IMR-90 (cell line): ENCODE data around the gene SLC6A9. TPM values are rescaled to one million over a fixed set of nuclear protein-coding genes. Genes with fewer than 3 reads are reported as not detected.

ENCODE experiments used
- ATAC-seq: fragments of 200-7000 bp; cut with Tn5 transposase; 2 replicates; pipeline ENCODE4 v1.9.1; 2020; ENCODE audit warnings: low read depth, mild to moderate bottlenecking, moderate library complexity
- BruUV-seq: library from RNA; stranded (reverse); fragments of 400-500 nt; replicated peaks from 2 replicates; lab custom pipeline; 2021; lab: Mats Ljungman, UMichigan
- CTCF ChIA-PET: fragments of 300-600 bp; formaldehyde crosslinking; extraction: SDS; loops from one replicate; lab custom pipeline; 2021; ENCODE audit warnings: antibody characterized with exemption; lab: Yijun Ruan, JAX
- POLR2A ChIA-PET: fragments of 300-600 bp; sonication (Branson Sonifier 250); formaldehyde crosslinking; loops from one replicate; lab custom pipeline; 2022; ENCODE audit warnings: antibody characterized with exemption; ENCODE audit not compliant: unreplicated experiment; lab: Charles Lee
- DNase-seq: peaks from one replicate; pipeline ENCODE4 v3.0.0; 2013
- H2AFZ ChIP-seq: replicated peaks from 2 replicates; pipeline ENCODE3; 2013; ENCODE audit warnings: low read length, mild to moderate bottlenecking; ENCODE audit not compliant: poor library complexity
- H2AK5ac ChIP-seq: 2 replicates; pipeline ENCODE4 v1.6.1; 2013; ENCODE audit warnings: low read depth, low read length, inconsistent platforms
- H2AK9ac ChIP-seq: replicated peaks from 2 replicates; pipeline ENCODE3; 2013; ENCODE audit warnings: mild to moderate bottlenecking, low read depth, low read length, moderate library complexity; ENCODE audit not compliant: poor library complexity
- H2BK120ac ChIP-seq: 2 replicates; pipeline ENCODE4 v1.6.1; 2013; ENCODE audit warnings: low read depth, low read length, inconsistent platforms
- H2BK15ac ChIP-seq: 3 replicates; pipeline ENCODE4 v1.6.1; 2013; ENCODE audit warnings: low read depth, low read length, inconsistent platforms
- H2BK20ac ChIP-seq: 2 replicates; pipeline ENCODE4 v1.6.1; 2013; ENCODE audit warnings: low read depth, mild to moderate bottlenecking, inconsistent platforms, low read length, moderate library complexity
- H2BK5ac ChIP-seq: 2 replicates; pipeline ENCODE4 v1.6.1; 2013; ENCODE audit warnings: mild to moderate bottlenecking, low read depth, low read length, inconsistent platforms; ENCODE audit not compliant: poor library complexity, severe bottlenecking
- H3K14ac ChIP-seq: replicated peaks from 2 replicates; pipeline ENCODE4 v1.6.1; 2013; ENCODE audit warnings: low read depth, low read length, inconsistent platforms
- H3K18ac ChIP-seq: 2 replicates; pipeline ENCODE4 v1.6.1; 2013; ENCODE audit warnings: low read depth, low read length, control low read depth
- H3K23ac ChIP-seq: 2 replicates; pipeline ENCODE4 v1.6.1; 2013; ENCODE audit warnings: low read depth, low read length, inconsistent platforms
- H3K27ac ChIP-seq: 2 replicates; pipeline ENCODE4 v1.5.1; 2013; ENCODE audit warnings: mild to moderate bottlenecking, control low read depth, low read length; ENCODE audit not compliant: insufficient read depth
- H3K27me3 ChIP-seq: 2 replicates; pipeline ENCODE4 v1.6.1; 2013; ENCODE audit warnings: low read length; ENCODE audit not compliant: control insufficient read depth, insufficient read depth
- H3K36me3 ChIP-seq: 2 replicates; pipeline ENCODE4 v1.6.1; 2013; ENCODE audit warnings: low read length, mixed read lengths; ENCODE audit not compliant: control insufficient read depth, insufficient read depth
- H3K4ac ChIP-seq: 2 replicates; pipeline ENCODE4 v1.6.1; 2013; ENCODE audit warnings: low read depth, low read length, inconsistent platforms
- H3K4me1 ChIP-seq: 2 replicates; pipeline ENCODE4 v1.6.1; 2013; ENCODE audit warnings: low read length, mixed read lengths; ENCODE audit not compliant: control insufficient read depth, insufficient read depth
- H3K4me2 ChIP-seq: 2 replicates; pipeline ENCODE4 v1.6.1; 2013; ENCODE audit warnings: low read depth, mild to moderate bottlenecking, control low read depth, low read length, moderate library complexity
- H3K4me3 ChIP-seq: 2 replicates; pipeline ENCODE4 v1.5.1; 2013; ENCODE audit warnings: low read depth, mild to moderate bottlenecking, control low read depth, low read length, moderate library complexity; ENCODE audit not compliant: insufficient read depth
- H3K56ac ChIP-seq: 2 replicates; pipeline ENCODE4 v1.6.1; 2013; ENCODE audit warnings: low read length, inconsistent platforms; ENCODE audit not compliant: insufficient read depth; ENCODE audit errors: extremely low read depth
- H3K79me1 ChIP-seq, 2 experiments: 2 replicates each; pipeline ENCODE4 v1.6.1; 2013; ENCODE audit warnings: low read length in 2 of 2, inconsistent platforms in 1 of 2, low read depth in 1 of 2
- H3K9ac ChIP-seq: 2 replicates; pipeline ENCODE4 v1.6.1; 2013; ENCODE audit warnings: low read depth, low read length, control low read depth
- H3K9me1 ChIP-seq: 2 replicates; pipeline ENCODE4 v1.6.1; 2013; ENCODE audit warnings: low read length, inconsistent platforms; ENCODE audit not compliant: insufficient read depth
- H3K9me3 ChIP-seq: 2 replicates; pipeline ENCODE4 v1.6.1; 2013; ENCODE audit warnings: low read length; ENCODE audit not compliant: control insufficient read depth, insufficient read depth
- H4K20me1 ChIP-seq: 2 replicates; pipeline ENCODE4 v1.6.1; 2013; ENCODE audit warnings: low read length, inconsistent platforms; ENCODE audit not compliant: insufficient read depth
- H4K5ac ChIP-seq: 2 replicates; pipeline ENCODE4 v1.6.1; 2013; ENCODE audit warnings: mild to moderate bottlenecking, low read depth, low read length, control low read depth
- H4K8ac ChIP-seq, 2 experiments: 2 replicates each; pipeline ENCODE4 v1.6.1; 2013; ENCODE audit warnings: low read depth in 2 of 2, low read length in 2 of 2, control low read depth in 1 of 2, inconsistent platforms in 1 of 2
- H4K91ac ChIP-seq: 2 replicates; pipeline ENCODE4 v1.6.1; 2013; ENCODE audit warnings: low read depth, low read length, inconsistent platforms; ENCODE audit not compliant: insufficient read depth
- CEBPB ChIP-seq: IDR thresholded peaks from 2 replicates; pipeline ENCODE4 v1.6.1; 2012; ENCODE audit warnings: low read depth, low read length, improper control_type of control experiment
- MAZ ChIP-seq: IDR thresholded peaks from 2 replicates; pipeline ENCODE4 v1.6.1; 2012; ENCODE audit warnings: low read depth, mild to moderate bottlenecking, low read length, improper control_type of control experiment, moderate library complexity, borderline replicate concordance
- MXI1 ChIP-seq: IDR thresholded peaks from 2 replicates; pipeline ENCODE4 v1.6.1; 2012; ENCODE audit warnings: low read depth, mild to moderate bottlenecking, low read length, moderate library complexity, borderline replicate concordance
- NFE2L2 ChIP-seq: fragments of 150-350 bp; IDR thresholded peaks from 2 replicates; pipeline ENCODE4 v1.6.1; 2016; ENCODE audit warnings: low read depth, mild to moderate bottlenecking, low read length
- RAD21 ChIP-seq: IDR thresholded peaks from 2 replicates; pipeline ENCODE4 v1.6.1; 2012; ENCODE audit warnings: low read length, improper control_type of control experiment
- RCOR1 ChIP-seq: IDR thresholded peaks from 2 replicates; pipeline ENCODE4 v1.6.1; 2012; ENCODE audit warnings: mild to moderate bottlenecking, low read length, improper control_type of control experiment; ENCODE audit not compliant: insufficient replicate concordance
- RFX5 ChIP-seq: IDR thresholded peaks from 2 replicates; pipeline ENCODE4 v1.8.0; 2012; ENCODE audit warnings: low read depth, mild to moderate bottlenecking, low read length, moderate library complexity
- SMC3 ChIP-seq: fragments of 150-350 bp; IDR thresholded peaks from 2 replicates; pipeline ENCODE4 v1.6.1; 2016; ENCODE audit warnings: low read depth, mild to moderate bottlenecking, antibody characterized with exemption, low read length, moderate library complexity
- WGBS, 2 experiments: methylation state at CpG; one replicate each; pipeline versions ENCODE4 v1.1.5 to v1.1.7; 2013; ENCODE audit warnings: missing lambda C conversion rate in 2 of 2; ENCODE audit not compliant: insufficient read length in 1 of 2; ENCODE audit errors: extremely low coverage in 2 of 2; 5-methylcytosine and 5-hydroxymethylcytosine counted together
- dilution Hi-C: fragments of 300-500 bp; cut with HindIII; formaldehyde crosslinking; loops from one replicate; pipeline ENCODE4 v1.14.3; 2018; ENCODE audit warnings: low sequenced_read_pairs; ENCODE audit not compliant: unreplicated experiment
- in situ Hi-C: fragments of 300-500 bp; cut with MboI; formaldehyde crosslinking; loops from 3 replicates; pipeline ENCODE4 v1.14.3; 2019; ENCODE audit warnings: low sequenced_read_pairs, inconsistent platforms, mixed read lengths
- intact Hi-C: fragments of 100-400 bp; cut with micrococcal nuclease; formaldehyde crosslinking; loops from 2 replicates; pipeline ENCODE4 v1.10.0; 2022
- polyA plus RNA-seq, 3 experiments: library from polyadenylated mRNA; depleted of rRNA; stranded (reverse); fragments of >200 nt; gene quantifications; 2 replicates each; pipeline ENCODE4 v1.2.3, GENCODE V29; 2012; ENCODE audit warnings: low replicate concordance in 1 of 3
- total RNA-seq: library from RNA; depleted of rRNA; stranded (reverse); fragments of >200 nt; gene quantifications from 2 replicates; pipeline ENCODE4 v1.2.3, GENCODE V29; 2012
- TF ChIP-seq, protein P1 (sequence below): fragments of 150-350 bp; IDR thresholded peaks from 2 replicates; pipeline ENCODE4 v1.6.1; 2017; ENCODE audit warnings: mild to moderate bottlenecking, antibody characterized with exemption, low read length, low read depth
- TF ChIP-seq, protein P2 (sequence below): fragments of 150-350 bp; IDR thresholded peaks from 2 replicates; pipeline ENCODE4 v1.6.1; 2016; ENCODE audit warnings: low read depth, mild to moderate bottlenecking, low read length, moderate library complexity, borderline replicate concordance
- TF ChIP-seq, protein P3 (sequence below): conservative IDR thresholded peaks from 2 replicates; pipeline ENCODE4 v1.5.1; 2012; ENCODE audit warnings: mild to moderate bottlenecking, low read depth, low read length, improper control_type of control experiment

Gene SLC6A9
- total and polyA plus RNA-seq, 2 of the 4 experiments (the other 2 are of a cell fraction): 2.0 to 6.6 TPM

DNA sequence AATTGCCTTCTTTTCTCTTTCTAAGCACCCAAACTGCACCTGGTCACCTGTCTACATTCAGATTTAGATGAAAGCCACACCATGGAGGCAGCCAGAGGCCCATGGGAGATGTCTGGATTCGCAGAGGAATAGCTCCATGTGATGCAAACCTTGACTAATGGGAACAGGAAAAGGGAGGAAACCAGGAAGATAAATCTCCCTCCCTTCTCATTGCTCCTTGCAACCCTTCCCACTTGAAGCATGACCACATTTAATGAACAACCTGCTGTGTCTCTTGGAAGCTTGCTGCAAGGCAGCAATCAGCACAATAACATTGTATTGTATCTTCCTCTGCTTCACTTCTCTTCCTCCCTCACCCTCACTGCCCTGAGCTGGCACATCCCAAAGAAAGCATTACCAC is 44.8 kb upstream of the SLC6A9 start:
- peaks cover 11% of the 10 kb centered on the region for H3K4me1 ChIP-seq
- intact Hi-C loops (no loop called here), dilution Hi-C loops (no loop called here), in situ Hi-C loops (no loop called here)
- no peaks in the 10 kb centered on the region for H3K36me3 ChIP-seq
- no peak overlapping the region for H3K4me3 ChIP-seq
- no peak overlapping the region for H4K8ac ChIP-seq
- no peak overlapping the region for H2AFZ ChIP-seq
- H2BK15ac ChIP-seq: no peak overlapping the region
- no peak overlapping the region for H3K56ac ChIP-seq
- no peak overlapping the region for H3K4ac ChIP-seq
- BruUV-seq: no TSS peak
- no peak overlapping the region for H2AK5ac ChIP-seq
- no peak overlapping the region for H2BK5ac ChIP-seq
- no peak overlapping the region for H4K5ac ChIP-seq
- no peak overlapping the region for H2BK120ac ChIP-seq
- H4K91ac ChIP-seq: no peak overlapping the region
- no peak overlapping the region for H3K9ac ChIP-seq
- no peak overlapping the region for H2BK20ac ChIP-seq
- H3K23ac ChIP-seq: no peak overlapping the region
- no peak overlapping the region for H3K4me2 ChIP-seq
- H3K27ac ChIP-seq: no peak overlapping the region
- no peak for DNase-seq
- TF ChIP-seq CEBPB (no peak), MAZ (no peak), RAD21 (no peak), NFE2L2 (no peak), MXI1 (no peak), SMC3 (no peak), RFX5 (no peak), RCOR1 (no peak)
- TF ChIP-seq, protein P1, sequence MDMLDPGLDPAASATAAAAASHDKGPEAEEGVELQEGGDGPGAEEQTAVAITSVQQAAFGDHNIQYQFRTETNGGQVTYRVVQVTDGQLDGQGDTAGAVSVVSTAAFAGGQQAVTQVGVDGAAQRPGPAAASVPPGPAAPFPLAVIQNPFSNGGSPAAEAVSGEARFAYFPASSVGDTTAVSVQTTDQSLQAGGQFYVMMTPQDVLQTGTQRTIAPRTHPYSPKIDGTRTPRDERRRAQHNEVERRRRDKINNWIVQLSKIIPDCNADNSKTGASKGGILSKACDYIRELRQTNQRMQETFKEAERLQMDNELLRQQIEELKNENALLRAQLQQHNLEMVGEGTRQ: no peak
- TF ChIP-seq, protein P2, sequence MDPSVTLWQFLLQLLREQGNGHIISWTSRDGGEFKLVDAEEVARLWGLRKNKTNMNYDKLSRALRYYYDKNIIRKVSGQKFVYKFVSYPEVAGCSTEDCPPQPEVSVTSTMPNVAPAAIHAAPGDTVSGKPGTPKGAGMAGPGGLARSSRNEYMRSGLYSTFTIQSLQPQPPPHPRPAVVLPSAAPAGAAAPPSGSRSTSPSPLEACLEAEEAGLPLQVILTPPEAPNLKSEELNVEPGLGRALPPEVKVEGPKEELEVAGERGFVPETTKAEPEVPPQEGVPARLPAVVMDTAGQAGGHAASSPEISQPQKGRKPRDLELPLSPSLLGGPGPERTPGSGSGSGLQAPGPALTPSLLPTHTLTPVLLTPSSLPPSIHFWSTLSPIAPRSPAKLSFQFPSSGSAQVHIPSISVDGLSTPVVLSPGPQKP: no peak
- TF ChIP-seq, protein P3, sequence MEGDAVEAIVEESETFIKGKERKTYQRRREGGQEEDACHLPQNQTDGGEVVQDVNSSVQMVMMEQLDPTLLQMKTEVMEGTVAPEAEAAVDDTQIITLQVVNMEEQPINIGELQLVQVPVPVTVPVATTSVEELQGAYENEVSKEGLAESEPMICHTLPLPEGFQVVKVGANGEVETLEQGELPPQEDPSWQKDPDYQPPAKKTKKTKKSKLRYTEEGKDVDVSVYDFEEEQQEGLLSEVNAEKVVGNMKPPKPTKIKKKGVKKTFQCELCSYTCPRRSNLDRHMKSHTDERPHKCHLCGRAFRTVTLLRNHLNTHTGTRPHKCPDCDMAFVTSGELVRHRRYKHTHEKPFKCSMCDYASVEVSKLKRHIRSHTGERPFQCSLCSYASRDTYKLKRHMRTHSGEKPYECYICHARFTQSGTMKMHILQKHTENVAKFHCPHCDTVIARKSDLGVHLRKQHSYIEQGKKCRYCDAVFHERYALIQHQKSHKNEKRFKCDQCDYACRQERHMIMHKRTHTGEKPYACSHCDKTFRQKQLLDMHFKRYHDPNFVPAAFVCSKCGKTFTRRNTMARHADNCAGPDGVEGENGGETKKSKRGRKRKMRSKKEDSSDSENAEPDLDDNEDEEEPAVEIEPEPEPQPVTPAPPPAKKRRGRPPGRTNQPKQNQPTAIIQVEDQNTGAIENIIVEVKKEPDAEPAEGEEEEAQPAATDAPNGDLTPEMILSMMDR: no peak
- H3K79me1 ChIP-seq: no peaks in the 10 kb centered on the region
- H3K18ac ChIP-seq: no peak overlapping the region
- H4K20me1 ChIP-seq: no peaks in the 10 kb centered on the region
- ChIA-PET CTCF (no interaction called here), POLR2A (no interaction called here)
- peaks cover 7% of the 10 kb centered on the region; the same call in 1 of the 2 replicates for H3K9me1 ChIP-seq
- H3K27me3 ChIP-seq: no peaks in the 10 kb centered on the region
- ATAC-seq: no peak
- no peak overlapping the region for H2AK9ac ChIP-seq
- WGBS, 2 experiments: no CpG with 5 or more reads among the region's 1 CpG
- no peaks in the 10 kb centered on the region for H3K9me3 ChIP-seq
- no peak overlapping the region for H3K14ac ChIP-seq
